ENCODE measurements around the gene SLC38A1. TPM values are rescaled to one million over a fixed set of nuclear protein-coding genes. Genes with fewer than 3 reads are reported as not detected.
"Not testable (repeated sequence)": the region's sequence is repeated elsewhere in the genome, so short reads cannot be mapped to it uniquely, and the experiment has no call there.

The SLC38A1 gene
- total and polyA plus RNA-seq, 10 donors, result 26.9 to 142 (median 92.6) TPM

GRCh38 chr12:46296822-46297221 is 28.0 kb upstream of the SLC38A1 start:
- Histone ChIP-seq H3K4me1 (peaks cover 7 to 24% (median 15%) of the 10 kb centered on the region in 6 donors), H3K36me3 (no peaks in the 10 kb centered on the region), H3K27ac (no peak overlapping the region), H3K27me3 (replicated peaks in 1 of 7) (no peaks in the 10 kb centered on the region), H3K9me3 (peaks cover 0 to 9% (median 7%) of the 10 kb centered on the region in 8 donors), H3K4me3 (no peak overlapping the region)
- intact Hi-C loops (cut with DNase I; ENCODE audit: low total_unique reads), result no loop called here
- DNase-seq, result no peak
- 47 to 59% (median 57%) methylated on average over 4 of the region's 4 CpGs for WGBS, 5 donors
- no peak for TF ChIP-seq POLR2AphosphoS5 (IDR thresholded peaks at IDR 0.05)
- no peak for TF ChIP-seq POLR2A (IDR thresholded peaks at IDR 0.05)
- TF ChIP-seq CTCF (IDR thresholded peaks at IDR 0.05 in 8 of 11, conservative IDR thresholded peaks at IDR 0.05 in 3 of 11), result no peak

GRCh38 chr12:46292754-46293402 is 24.0 kb upstream of the SLC38A1 start:
- Histone ChIP-seq H3K27ac (no peak overlapping the region), H3K9me3 (peaks cover 0 to 37% (median 25%) of the 10 kb centered on the region in 8 donors), H3K36me3 (no peaks in the 10 kb centered on the region), H3K4me3 (no peak overlapping the region), H3K27me3 (replicated peaks in 1 of 7) (no peaks in the 10 kb centered on the region), H3K4me1 (no peaks in the 10 kb centered on the region)
- TF ChIP-seq POLR2A (IDR thresholded peaks at IDR 0.05) (no peak), CTCF (IDR thresholded peaks at IDR 0.05 in 8 of 11, conservative IDR thresholded peaks at IDR 0.05 in 3 of 11) (no peak), POLR2AphosphoS5 (IDR thresholded peaks at IDR 0.05) (no peak)
- intact Hi-C loops (cut with DNase I; ENCODE audit: low total_unique reads), result no loop called here
- WGBS, 5 donors, result 83 to 96% (median 91%) methylated on average over 2 of the region's 2 CpGs
- DNase-seq, result no peak

- intact Hi-C loops (cut with DNase I; ENCODE audit: low total_unique reads); DNase-seq; H3K27ac ChIP-seq; H3K27me3 ChIP-seq (replicated peaks in 1 of 7); H3K4me1 ChIP-seq; H3K4me3 ChIP-seq; H3K36me3 ChIP-seq: not testable (repeated sequence)
- H3K9me3 ChIP-seq, result peaks cover 0 to 46% (median 33%) of the 10 kb centered on the region in 8 donors
- WGBS, 5 donors, result 94 to 98% (median 98%) methylated on average over 3 of the region's 3 CpGs
Observed at GRCh38 chr12:46291953-46292352, 23.1 kb upstream of the SLC38A1 start.

GRCh38 chr12:46285177-46285576 is 16.3 kb upstream of the SLC38A1 start:
- H3K9me3 ChIP-seq, result peaks cover 5 to 84% (median 71%) of the 10 kb centered on the region in 8 donors
- intact Hi-C loops (cut with DNase I; ENCODE audit: low total_unique reads); H3K4me3 ChIP-seq; DNase-seq; H3K27me3 ChIP-seq (replicated peaks in 1 of 7); H3K4me1 ChIP-seq; H3K27ac ChIP-seq; H3K36me3 ChIP-seq: not testable (repeated sequence)
- WGBS, 5 donors, result 70 to 81% (median 72%) methylated on average over 2 of the region's 2 CpGs

GRCh38 chr12:46282829-46283228 is 14.0 kb upstream of the SLC38A1 start:
- H3K27ac ChIP-seq, result no peak overlapping the region

More at GRCh38 chr12:46282829-46283228, 14.0 kb upstream of the SLC38A1 start:
- H3K36me3 ChIP-seq, result no peaks in the 10 kb centered on the region
- no peak for DNase-seq
- no peaks in the 10 kb centered on the region for H3K4me1 ChIP-seq
- H3K4me3 ChIP-seq, result no peak overlapping the region
- no peaks in the 10 kb centered on the region for H3K27me3 ChIP-seq (replicated peaks in 1 of 7)
- H3K9me3 ChIP-seq, result peaks cover 5 to 65% (median 60%) of the 10 kb centered on the region in 8 donors
- no peak for TF ChIP-seq POLR2AphosphoS5 (IDR thresholded peaks at IDR 0.05)
- no peak for TF ChIP-seq CTCF (IDR thresholded peaks at IDR 0.05 in 8 of 11, conservative IDR thresholded peaks at IDR 0.05 in 3 of 11)
- no peak for TF ChIP-seq POLR2A (IDR thresholded peaks at IDR 0.05)
- intact Hi-C loops (cut with DNase I; ENCODE audit: low total_unique reads), result no loop called here
